Activated CD4-positive, alpha-beta T cell treated with anti-CD3 and anti-CD28 coated beads, Interleukin-2, amount 10 ng/mL, durations not matched to agents 24 days and 14 days (primary cell): Measurements from ENCODE around the gene CDKN2B. TPM values are rescaled to one million over a fixed set of nuclear protein-coding genes. Genes with fewer than 3 reads are reported as not detected.
A peak's percentile ranks its signal among the peaks of the same experiment; 100 is the strongest.
"Not testable (repeated sequence)": the region's sequence is repeated elsewhere in the genome, so short reads cannot be mapped to it uniquely, and the experiment has no call there.

Source experiments
- DNase-seq: peaks from one replicate; pipeline ENCODE4 v3.0.0; 2022
- H3K27ac Mint-ChIP-seq: one replicate; pipeline ENCODE4 v1.8.0; 2022; ENCODE audit warnings: mild to moderate bottlenecking, mixed read lengths
- H3K27me3 Mint-ChIP-seq: one replicate; pipeline ENCODE4 v1.8.0; 2022; ENCODE audit warnings: mixed read lengths
- H3K36me3 Mint-ChIP-seq: one replicate; pipeline ENCODE4 v1.8.0; 2022; ENCODE audit warnings: low read depth, mild to moderate bottlenecking, mixed read lengths
- H3K4me1 Mint-ChIP-seq: one replicate; pipeline ENCODE4 v1.8.0; 2021; ENCODE audit warnings: mixed read lengths
- H3K4me3 Mint-ChIP-seq: one replicate; pipeline ENCODE4 v1.8.0; 2022; ENCODE audit warnings: mild to moderate bottlenecking, moderate library complexity, mixed read lengths
- H3K9me3 Mint-ChIP-seq: one replicate; pipeline ENCODE4 v1.8.0; 2021; ENCODE audit warnings: mixed read lengths
- intact Hi-C: fragments of 100-400 bp; cut with micrococcal nuclease; formaldehyde crosslinking; loops from one replicate; pipeline ENCODE4 v1.15.1; 2023
- total RNA-seq: library from RNA; stranded (reverse); gene quantifications from 2 replicates; pipeline ENCODE4 v1.2.3, GENCODE V29; 2022

The CDKN2B gene
- 0.21 and 0.33 TPM in 2 replicates for total RNA-seq

GRCh38 chr9:22008717-22009505 is at the start of gene CDKN2B:
CDKN2B (minus strand) TSS chr9:22009305; CDS start chr9:22008953, 352 bp downstream.
- peak within 1 kb of the TSS; percentile 82 for H3K4me3 Mint-ChIP-seq
- H3K9me3 Mint-ChIP-seq: peaks cover 8% of the 10 kb centered on the region
- peaks cover 73% of the 10 kb centered on the region for H3K27me3 Mint-ChIP-seq
- H3K36me3 Mint-ChIP-seq: peaks cover 3% of the 10 kb centered on the region
- peaks cover 24% of the 10 kb centered on the region for H3K4me1 Mint-ChIP-seq
- no peak within 1 kb of the TSS for H3K27ac Mint-ChIP-seq
- intact Hi-C loops: loop anchor here (1.0 to 5.0 kb wide), 7 partner anchors 13 to 229 kb away; no protein-coding TSS in a partner anchor
- DNase-seq: peak; percentile 94

- peaks cover 44% of the 10 kb centered on the region for H3K27me3 Mint-ChIP-seq
- H3K36me3 Mint-ChIP-seq, H3K4me1 Mint-ChIP-seq, DNase-seq, H3K4me3 Mint-ChIP-seq, H3K27ac Mint-ChIP-seq: not testable (repeated sequence)
- peaks cover 18% of the 10 kb centered on the region for H3K9me3 Mint-ChIP-seq
- intact Hi-C loops: loop anchor here (10.0 kb wide), 1 partner anchor 703 kb away; the partner anchor contains the start of gene IFNA6
Measured at GRCh38 chr9:22057972-22058371, 48.9 kb upstream of the CDKN2B start.

DNA sequence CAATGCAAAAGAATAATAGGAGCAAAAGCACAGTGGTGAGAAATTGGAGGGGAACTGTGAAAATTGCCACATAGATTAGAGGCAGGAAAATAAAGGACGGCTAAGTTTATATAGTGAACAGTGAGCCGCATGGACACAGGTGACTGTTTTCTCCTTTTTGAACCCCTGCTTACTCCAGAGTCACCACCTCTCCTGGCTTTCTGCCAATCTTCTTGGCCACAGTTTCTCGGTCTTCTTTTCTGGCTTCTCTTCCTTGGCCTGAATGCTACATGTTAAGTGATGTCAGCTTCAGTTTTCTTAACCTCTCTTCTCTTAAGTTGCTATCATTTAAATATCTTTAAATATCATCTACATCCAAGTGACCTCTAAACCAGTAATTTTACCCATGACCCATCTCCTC is 47.3 kb upstream of the CDKN2B start:
- DNase-seq: no peak
- no peak overlapping the region for H3K27ac Mint-ChIP-seq
- peaks cover 18% of the 10 kb centered on the region for H3K9me3 Mint-ChIP-seq
- peaks cover 10% of the 10 kb centered on the region for H3K36me3 Mint-ChIP-seq
- H3K27me3 Mint-ChIP-seq: peaks cover 37% of the 10 kb centered on the region
- no peak overlapping the region for H3K4me3 Mint-ChIP-seq
- intact Hi-C loops: loop anchor here (10.0 kb wide), 1 partner anchor 702 kb away; the partner anchor contains the start of gene IFNA6
- peaks cover 21% of the 10 kb centered on the region for H3K4me1 Mint-ChIP-seq

DNA sequence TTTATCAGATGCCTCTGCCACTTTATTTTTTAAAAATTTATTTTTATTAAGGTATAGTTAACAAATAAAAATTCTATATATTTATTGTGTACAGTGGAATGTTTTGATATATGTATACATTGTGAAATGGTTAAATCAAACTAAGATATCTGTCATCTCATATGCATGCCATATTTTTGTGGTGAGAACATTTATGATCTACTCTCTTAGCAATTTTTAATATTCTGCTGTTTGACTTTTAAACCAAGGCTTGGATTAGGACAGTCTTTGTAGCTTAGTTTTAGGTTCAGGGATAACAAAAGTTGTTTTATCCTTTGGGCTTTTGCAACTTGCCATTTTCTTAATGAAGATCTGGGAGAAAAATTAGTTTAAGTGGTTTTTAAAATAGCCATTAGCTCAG is 46.0 kb upstream of the CDKN2B start:
- no peak overlapping the region for H3K4me3 Mint-ChIP-seq
- H3K9me3 Mint-ChIP-seq: peaks cover 11% of the 10 kb centered on the region
- no peak for DNase-seq
- no peak overlapping the region for H3K27ac Mint-ChIP-seq
- intact Hi-C loops: loop anchor here (10.0 kb wide), 1 partner anchor 700 kb away; the partner anchor contains the start of gene IFNA6
- peaks cover 6% of the 10 kb centered on the region for H3K36me3 Mint-ChIP-seq
- H3K27me3 Mint-ChIP-seq: peaks cover 26% of the 10 kb centered on the region
- peaks cover 29% of the 10 kb centered on the region for H3K4me1 Mint-ChIP-seq

DNA sequence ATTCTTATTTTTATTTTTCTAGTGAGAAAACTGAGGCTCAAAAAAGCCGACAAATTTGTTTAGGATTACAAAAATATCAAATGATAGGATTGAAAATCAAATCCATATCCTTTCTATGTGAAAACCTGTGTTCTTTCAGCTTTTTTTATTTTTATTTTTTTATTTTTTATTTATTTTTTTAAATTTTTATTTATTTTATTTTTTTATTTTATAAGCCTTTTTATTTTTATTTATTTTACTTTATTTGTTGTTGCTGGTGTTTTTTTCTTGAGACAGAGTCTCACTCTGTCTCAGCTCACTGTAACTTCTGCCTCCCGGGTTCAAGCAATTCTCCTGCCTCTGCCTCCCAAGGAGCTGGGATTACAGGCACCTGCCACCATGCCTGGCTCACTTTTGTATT is 45.4 kb upstream of the CDKN2B start:
- DNase-seq: no peak

DNA sequence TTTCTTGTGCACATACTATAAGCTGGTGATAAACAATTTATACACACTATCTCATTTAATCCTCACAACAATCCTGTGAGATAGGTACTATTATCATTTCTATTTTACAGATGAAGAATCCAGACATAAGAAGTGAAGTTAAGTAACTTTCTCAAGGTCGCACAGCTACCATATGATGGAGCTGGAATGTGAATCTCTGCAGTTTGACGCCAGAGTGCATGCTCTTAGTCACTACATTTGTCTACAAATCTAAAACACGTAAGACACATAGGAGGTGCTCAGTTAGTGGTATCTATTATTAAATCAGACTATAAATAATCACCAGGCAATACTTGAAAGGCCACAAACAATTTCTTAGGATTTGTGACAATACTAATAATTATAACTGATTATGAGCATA is 45.0 kb upstream of the CDKN2B start:
- no peak overlapping the region for H3K27ac Mint-ChIP-seq
- peaks cover 32% of the 10 kb centered on the region for H3K4me1 Mint-ChIP-seq
- peaks cover 9% of the 10 kb centered on the region for H3K9me3 Mint-ChIP-seq
- H3K27me3 Mint-ChIP-seq: peaks cover 23% of the 10 kb centered on the region
- no peak overlapping the region for H3K4me3 Mint-ChIP-seq
- H3K36me3 Mint-ChIP-seq: peaks cover 5% of the 10 kb centered on the region
- intact Hi-C loops: loop anchor here (10.0 kb wide), 1 partner anchor 699 kb away; the partner anchor contains the start of gene IFNA6
- no peak for DNase-seq

More for the DNA sequence above, 45.4 kb upstream of the CDKN2B start:
- H3K4me3 Mint-ChIP-seq: no peak overlapping the region
- peaks cover 30% of the 10 kb centered on the region for H3K4me1 Mint-ChIP-seq
- H3K27me3 Mint-ChIP-seq: peaks cover 24% of the 10 kb centered on the region
- H3K9me3 Mint-ChIP-seq: peaks cover 10% of the 10 kb centered on the region
- H3K27ac Mint-ChIP-seq: no peak overlapping the region
- H3K36me3 Mint-ChIP-seq: peaks cover 6% of the 10 kb centered on the region
- intact Hi-C loops: loop anchor here (10.0 kb wide), 1 partner anchor 700 kb away; the partner anchor contains the start of gene IFNA6

- H3K27me3 Mint-ChIP-seq: peaks cover 20% of the 10 kb centered on the region
- intact Hi-C loops: loop anchor here (10.0 kb wide), 1 partner anchor 698 kb away; the partner anchor contains the start of gene IFNA6
- H3K4me1 Mint-ChIP-seq: peaks cover 32% of the 10 kb centered on the region
- H3K36me3 Mint-ChIP-seq: peaks cover 3% of the 10 kb centered on the region
- peaks cover 2% of the 10 kb centered on the region for H3K9me3 Mint-ChIP-seq
- peak overlapping the region; percentile 42 for H3K4me3 Mint-ChIP-seq
- H3K27ac Mint-ChIP-seq: peak overlapping the region; percentile 47
- no peak for DNase-seq
Measured at GRCh38 chr9:22053178-22053577, 44.1 kb upstream of the CDKN2B start.

- peak overlapping the region; percentile 62 for H3K27ac Mint-ChIP-seq
- DNase-seq: peak; percentile 79
- peak overlapping the region; percentile 42 for H3K4me3 Mint-ChIP-seq
- peaks cover 20% of the 10 kb centered on the region for H3K27me3 Mint-ChIP-seq
- peaks cover 3% of the 10 kb centered on the region for H3K36me3 Mint-ChIP-seq
- H3K4me1 Mint-ChIP-seq: peaks cover 32% of the 10 kb centered on the region
- no peaks in the 10 kb centered on the region for H3K9me3 Mint-ChIP-seq
- intact Hi-C loops: loop anchor here (1.0 to 10.0 kb wide), 5 partner anchors 11 to 698 kb away; partner anchors contain the start of gene IFNA6
Measured at GRCh38 chr9:22052376-22052945, 43.4 kb upstream of the CDKN2B start.

DNA sequence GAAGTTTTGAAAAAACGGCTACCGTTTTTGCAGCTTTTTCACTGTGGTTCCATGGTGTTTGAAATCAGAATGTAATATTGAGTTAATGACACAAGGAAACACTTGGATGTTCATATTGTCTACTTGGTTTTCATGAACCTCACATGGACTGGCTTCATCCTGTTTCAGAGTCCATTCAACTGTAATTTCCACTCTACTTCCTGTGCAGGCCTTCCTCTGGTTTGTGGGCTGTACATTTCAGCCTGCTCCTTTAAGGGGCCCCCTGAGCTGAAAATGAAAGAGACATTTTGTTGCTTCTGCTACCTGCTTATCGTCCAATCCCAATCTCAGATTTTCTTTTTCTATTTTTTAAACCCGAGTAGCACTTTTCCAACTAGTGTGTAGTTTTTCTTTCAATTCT is 41.8 kb upstream of the CDKN2B start:
- intact Hi-C loops: loop anchor here (10.0 kb wide), 1 partner anchor 696 kb away; the partner anchor contains the start of gene IFNA6
- peak; percentile 71 for DNase-seq
- Mint-ChIP-seq H3K4me3 (peak overlapping the region; percentile 7), H3K36me3 (no peaks in the 10 kb centered on the region), H3K4me1 (peaks cover 40% of the 10 kb centered on the region), H3K27ac (no peak overlapping the region), H3K27me3 (peaks cover 28% of the 10 kb centered on the region), H3K9me3 (no peaks in the 10 kb centered on the region)

- intact Hi-C loops: no loop called here
- Mint-ChIP-seq H3K27me3 (peaks cover 26% of the 10 kb centered on the region), H3K27ac (no peak overlapping the region), H3K36me3 (no peaks in the 10 kb centered on the region), H3K4me1 (peaks cover 44% of the 10 kb centered on the region), H3K9me3 (no peaks in the 10 kb centered on the region), H3K4me3 (no peak overlapping the region)
- DNase-seq: no peak
Measured at GRCh38 chr9:22049411-22049810, 40.3 kb upstream of the CDKN2B start.

DNA sequence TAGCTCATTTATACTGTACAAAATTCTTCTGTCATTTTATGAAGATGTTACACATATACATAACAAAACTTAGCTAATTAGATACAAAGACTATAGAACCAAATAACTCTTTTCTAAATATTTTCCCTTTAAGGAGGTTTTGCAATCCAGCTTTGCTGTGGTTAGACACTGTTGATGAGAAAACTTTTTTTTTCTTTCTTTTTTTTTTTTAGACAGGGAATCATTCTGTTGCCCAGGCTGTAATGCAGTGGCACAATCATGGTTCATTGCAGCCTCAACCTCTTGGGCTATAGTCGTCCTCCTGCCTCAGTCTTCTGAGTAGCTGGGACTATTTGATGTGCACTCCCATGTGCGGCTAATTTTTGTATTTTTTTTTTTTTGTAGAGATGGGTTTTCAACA is 38.5 kb upstream of the CDKN2B start:
- no peak for DNase-seq
- Mint-ChIP-seq H3K27me3 (peaks cover 37% of the 10 kb centered on the region), H3K4me1 (peaks cover 35% of the 10 kb centered on the region), H3K9me3 (no peaks in the 10 kb centered on the region), H3K4me3 (no peak overlapping the region), H3K36me3 (no peaks in the 10 kb centered on the region), H3K27ac (no peak overlapping the region)
- intact Hi-C loops: no loop called here

DNA sequence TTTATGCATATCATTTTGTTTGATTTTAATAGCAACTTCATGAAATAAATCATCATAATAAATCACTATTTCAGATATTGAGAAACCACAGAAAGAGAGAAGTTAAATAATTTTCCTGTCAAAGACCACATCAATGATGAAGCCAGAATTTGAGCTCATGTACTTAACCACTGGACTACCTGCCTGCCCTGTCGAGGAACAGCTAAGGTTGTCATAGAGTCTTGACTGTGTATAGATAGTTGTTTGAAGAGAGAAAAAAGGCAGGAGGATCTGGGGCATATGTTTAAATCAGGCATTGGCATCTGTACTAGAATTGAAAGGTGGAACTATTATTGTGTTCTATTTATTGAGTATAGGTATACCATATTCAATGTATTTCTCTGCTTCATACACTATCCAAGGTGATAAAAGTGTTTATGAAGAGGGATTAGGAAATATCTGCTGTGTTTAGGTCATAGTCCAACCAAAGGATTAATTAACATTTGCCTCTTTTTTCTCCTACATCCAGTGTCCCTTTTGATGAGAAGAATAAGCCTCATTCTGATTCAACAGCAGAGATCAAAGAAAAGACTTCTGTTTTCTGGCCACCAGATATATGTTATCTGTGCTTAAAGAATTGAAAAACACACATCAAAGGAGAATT is 37.3 kb upstream of the CDKN2B start:
- peaks cover 46% of the 10 kb centered on the region for H3K27me3 Mint-ChIP-seq
- peaks cover 26% of the 10 kb centered on the region for H3K4me1 Mint-ChIP-seq
- no peaks in the 10 kb centered on the region for H3K9me3 Mint-ChIP-seq
- intact Hi-C loops: no loop called here
- H3K27ac Mint-ChIP-seq: no peak overlapping the region
- H3K36me3 Mint-ChIP-seq: no peaks in the 10 kb centered on the region
- no peak for DNase-seq
- H3K4me3 Mint-ChIP-seq: no peak overlapping the region

GRCh38 chr9:22045423-22045822 is 36.3 kb upstream of the CDKN2B start:
- no peak overlapping the region for H3K27ac Mint-ChIP-seq
- H3K36me3 Mint-ChIP-seq: no peaks in the 10 kb centered on the region
- no peak for DNase-seq
- no peak overlapping the region for H3K4me3 Mint-ChIP-seq
- no peaks in the 10 kb centered on the region for H3K9me3 Mint-ChIP-seq
- intact Hi-C loops: no loop called here
- H3K4me1 Mint-ChIP-seq: peaks cover 26% of the 10 kb centered on the region
- H3K27me3 Mint-ChIP-seq: peaks cover 51% of the 10 kb centered on the region
